ENCODE data around the gene CNEP1R1. TPM values are rescaled to one million over a fixed set of nuclear protein-coding genes. Genes with fewer than 3 reads are reported as not detected.

The CNEP1R1 gene, protein sequence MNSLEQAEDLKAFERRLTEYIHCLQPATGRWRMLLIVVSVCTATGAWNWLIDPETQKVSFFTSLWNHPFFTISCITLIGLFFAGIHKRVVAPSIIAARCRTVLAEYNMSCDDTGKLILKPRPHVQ
- 34.7 and 38.7 TPM in 2 replicates for total RNA-seq

GRCh38 chr16:50024684-50025536, at the start of gene CNEP1R1:
Gene CNEP1R1 (plus strand): TSS chr16:50025225. CDS start chr16:50025316, 91 bp downstream.

GRCh38 chr16:50065624-50066481, 40.8 kb downstream of the CNEP1R1 start, which contains the start of gene HEATR3:
Gene HEATR3 (plus strand): TSS chr16:50065970. CDS start chr16:50066132, 162 bp downstream.

Other genes with a start within 250 kb of the CNEP1R1 start
- 0.44 and 0.62 TPM in 2 replicates for gene ZNF423, start 169.1 kb upstream of the CNEP1R1 start, total RNA-seq
- gene HEATR3, start 40.7 kb downstream of the CNEP1R1 start, total RNA-seq: 34.7 and 38.3 TPM in 2 replicates
- gene TENT4B, start 128.1 kb downstream of the CNEP1R1 start, total RNA-seq: 15.5 and 19.0 TPM in 2 replicates
- 35.4 and 36.0 TPM in 2 replicates for gene ADCY7, start 241.3 kb downstream of the CNEP1R1 start, total RNA-seq

All from uterine smooth muscle cell (primary cell).